ENCODE results near the gene CYB5R4. TPM values are rescaled to one million over a fixed set of nuclear protein-coding genes. Genes with fewer than 3 reads are reported as not detected.
"Not testable (repeated sequence)": the region's sequence is repeated elsewhere in the genome, so short reads cannot be mapped to it uniquely, and the experiment has no call there.

Gene CYB5R4
- total and polyA plus RNA-seq, 4 donors, result 11.1 to 14.8 (median 12.4) TPM

- Histone ChIP-seq H3K4me1 (ENCODE audit: control insufficient read depth, insufficient read depth, low read length) (no peaks in the 10 kb centered on the region), H3K9me3 (ENCODE audit: control insufficient read depth, insufficient read depth, low read length) (no peaks in the 10 kb centered on the region), H3K4me3 (ENCODE audit: low read depth, low read length) (no peak overlapping the region), H3K27me3 (ENCODE audit: control insufficient read depth, insufficient read depth, low read length) (no peaks in the 10 kb centered on the region), H3K36me3 (ENCODE audit: control insufficient read depth, insufficient read depth, low read length) (no peaks in the 10 kb centered on the region), H3K27ac (ENCODE audit: low read depth, low read length) (no peak overlapping the region)
- no peak for DNase-seq (ENCODE audit: low read depth in 4 of 6, low spot score in 6 of 6)
- WGBS (ENCODE audit: insufficient coverage), result no CpG with 5 or more reads among the region's 2 CpGs
Measured at GRCh38 chr6:83927470-83927869, 68.0 kb downstream of the CYB5R4 start.

DNA sequence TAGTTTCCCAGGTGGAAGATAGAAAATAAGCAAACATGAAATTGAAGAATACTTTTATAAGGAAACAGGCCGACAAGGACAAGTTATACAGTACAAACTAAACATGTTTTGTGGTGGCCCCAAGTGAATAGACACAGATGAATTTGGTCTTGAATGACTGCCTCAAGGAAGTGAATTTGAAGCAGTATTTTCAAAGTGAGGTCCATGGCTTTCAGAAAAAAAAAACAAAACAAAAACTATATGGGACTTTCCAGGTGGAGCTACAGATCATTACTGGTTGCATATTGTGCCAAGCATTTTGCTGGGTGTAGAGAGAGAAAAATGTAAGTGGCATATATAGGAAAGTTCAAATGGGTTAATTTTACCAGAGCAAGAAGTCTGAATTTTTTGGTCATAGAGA is 68.8 kb downstream of the CYB5R4 start:
- H3K27ac ChIP-seq (ENCODE audit: low read depth, low read length), result no peak overlapping the region
- no CpG with 5 or more reads among the region's 1 CpG for WGBS (ENCODE audit: insufficient coverage)
- no peak for DNase-seq (ENCODE audit: low read depth in 4 of 6, low spot score in 6 of 6)
- H3K9me3 ChIP-seq (ENCODE audit: control insufficient read depth, insufficient read depth, low read length), result no peaks in the 10 kb centered on the region
- no peaks in the 10 kb centered on the region for H3K4me1 ChIP-seq (ENCODE audit: control insufficient read depth, insufficient read depth, low read length)
- H3K36me3 ChIP-seq (ENCODE audit: control insufficient read depth, insufficient read depth, low read length), result no peaks in the 10 kb centered on the region
- H3K4me3 ChIP-seq (ENCODE audit: low read depth, low read length), result no peak overlapping the region
- no peaks in the 10 kb centered on the region for H3K27me3 ChIP-seq (ENCODE audit: control insufficient read depth, insufficient read depth, low read length)

GRCh38 chr6:83946201-83946833 is 86.8 kb downstream of the CYB5R4 start:
- H3K27ac ChIP-seq (ENCODE audit: low read depth, low read length); H3K4me1 ChIP-seq (ENCODE audit: control insufficient read depth, insufficient read depth, low read length); H3K9me3 ChIP-seq (ENCODE audit: control insufficient read depth, insufficient read depth, low read length); DNase-seq (ENCODE audit: low read depth in 4 of 6, low spot score in 6 of 6); H3K27me3 ChIP-seq (ENCODE audit: control insufficient read depth, insufficient read depth, low read length); H3K4me3 ChIP-seq (ENCODE audit: low read depth, low read length): not testable (repeated sequence)
- WGBS (ENCODE audit: insufficient coverage), result 100% methylated on average over 2 of the region's 4 CpGs
- H3K36me3 ChIP-seq (ENCODE audit: control insufficient read depth, insufficient read depth, low read length), result peaks cover 11% of the 10 kb centered on the region

DNA sequence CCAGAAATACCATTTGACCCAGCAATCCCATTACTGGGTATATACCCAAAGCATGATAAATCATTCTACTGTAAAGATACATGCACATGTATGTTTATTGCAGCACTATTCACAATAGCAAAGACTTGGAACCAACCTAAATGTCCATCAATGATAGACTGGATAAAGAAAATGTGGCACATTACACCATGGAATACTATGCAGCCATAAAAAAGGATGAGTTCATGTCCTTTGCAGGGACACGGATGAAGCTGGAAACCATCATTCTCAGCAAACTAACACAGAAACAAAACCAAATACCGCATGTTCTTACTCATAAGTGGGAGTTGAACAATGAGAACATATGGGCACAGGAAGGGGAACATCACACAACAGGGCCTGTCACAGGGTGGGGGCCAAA is 88.5 kb downstream of the CYB5R4 start:
- no CpG with 5 or more reads among the region's 2 CpGs for WGBS (ENCODE audit: insufficient coverage)
- not testable (repeated sequence) for H3K27me3 ChIP-seq (ENCODE audit: control insufficient read depth, insufficient read depth, low read length); H3K4me1 ChIP-seq (ENCODE audit: control insufficient read depth, insufficient read depth, low read length)

GRCh38 chr6:83948851-83949250 is 89.4 kb downstream of the CYB5R4 start:
- Histone ChIP-seq H3K27ac (ENCODE audit: low read depth, low read length) (no peak overlapping the region), H3K4me3 (ENCODE audit: low read depth, low read length) (no peak overlapping the region), H3K9me3 (ENCODE audit: control insufficient read depth, insufficient read depth, low read length) (peaks cover 3% of the 10 kb centered on the region), H3K4me1 (ENCODE audit: control insufficient read depth, insufficient read depth, low read length) (no peaks in the 10 kb centered on the region), H3K27me3 (ENCODE audit: control insufficient read depth, insufficient read depth, low read length) (no peaks in the 10 kb centered on the region), H3K36me3 (ENCODE audit: control insufficient read depth, insufficient read depth, low read length) (no peaks in the 10 kb centered on the region)
- no CpG with 5 or more reads among the region's 2 CpGs for WGBS (ENCODE audit: insufficient coverage)
- DNase-seq (ENCODE audit: low read depth in 4 of 6, low spot score in 6 of 6), result no peak

More for the DNA sequence above, 88.5 kb downstream of the CYB5R4 start:
- H3K27ac ChIP-seq (ENCODE audit: low read depth, low read length); H3K36me3 ChIP-seq (ENCODE audit: control insufficient read depth, insufficient read depth, low read length); DNase-seq (ENCODE audit: low read depth in 4 of 6, low spot score in 6 of 6); H3K4me3 ChIP-seq (ENCODE audit: low read depth, low read length); H3K9me3 ChIP-seq (ENCODE audit: control insufficient read depth, insufficient read depth, low read length): not testable (repeated sequence)

GRCh38 chr6:83951423-83951822 is 91.9 kb downstream of the CYB5R4 start:
- not testable (repeated sequence) for H3K9me3 ChIP-seq (ENCODE audit: control insufficient read depth, insufficient read depth, low read length); H3K36me3 ChIP-seq (ENCODE audit: control insufficient read depth, insufficient read depth, low read length); DNase-seq (ENCODE audit: low read depth in 4 of 6, low spot score in 6 of 6); H3K4me1 ChIP-seq (ENCODE audit: control insufficient read depth, insufficient read depth, low read length); H3K27ac ChIP-seq (ENCODE audit: low read depth, low read length); H3K27me3 ChIP-seq (ENCODE audit: control insufficient read depth, insufficient read depth, low read length); H3K4me3 ChIP-seq (ENCODE audit: low read depth, low read length)
- no CpG with 5 or more reads among the region's 2 CpGs for WGBS (ENCODE audit: insufficient coverage)

- Histone ChIP-seq H3K27ac (ENCODE audit: low read depth, low read length) (no peak overlapping the region), H3K36me3 (ENCODE audit: control insufficient read depth, insufficient read depth, low read length) (no peaks in the 10 kb centered on the region), H3K4me3 (ENCODE audit: low read depth, low read length) (no peak overlapping the region), H3K27me3 (ENCODE audit: control insufficient read depth, insufficient read depth, low read length) (no peaks in the 10 kb centered on the region), H3K4me1 (ENCODE audit: control insufficient read depth, insufficient read depth, low read length) (no peaks in the 10 kb centered on the region), H3K9me3 (ENCODE audit: control insufficient read depth, insufficient read depth, low read length) (no peaks in the 10 kb centered on the region)
- DNase-seq (ENCODE audit: low read depth in 4 of 6, low spot score in 6 of 6), result no peak
- WGBS (ENCODE audit: insufficient coverage), result no CpG with 5 or more reads among the region's 3 CpGs
Measured at GRCh38 chr6:83952830-83953229, 93.3 kb downstream of the CYB5R4 start.

- H3K4me3 ChIP-seq (ENCODE audit: low read depth, low read length), result no peak overlapping the region
- no peak for DNase-seq (ENCODE audit: low read depth in 4 of 6, low spot score in 6 of 6)
- no peaks in the 10 kb centered on the region for H3K4me1 ChIP-seq (ENCODE audit: control insufficient read depth, insufficient read depth, low read length)
- H3K27ac ChIP-seq (ENCODE audit: low read depth, low read length), result no peak overlapping the region
- no peaks in the 10 kb centered on the region for H3K9me3 ChIP-seq (ENCODE audit: control insufficient read depth, insufficient read depth, low read length)
- no CpG with 5 or more reads among the region's 2 CpGs for WGBS (ENCODE audit: insufficient coverage)
- H3K36me3 ChIP-seq (ENCODE audit: control insufficient read depth, insufficient read depth, low read length), result no peaks in the 10 kb centered on the region
- no peaks in the 10 kb centered on the region for H3K27me3 ChIP-seq (ENCODE audit: control insufficient read depth, insufficient read depth, low read length)
Measured at GRCh38 chr6:83954371-83954770, 94.9 kb downstream of the CYB5R4 start.

- 100% methylated on average over 1 of the region's 3 CpGs for WGBS (ENCODE audit: insufficient coverage)
- DNase-seq (ENCODE audit: low read depth in 4 of 6, low spot score in 6 of 6), result no peak
- Histone ChIP-seq H3K27me3 (ENCODE audit: control insufficient read depth, insufficient read depth, low read length) (no peaks in the 10 kb centered on the region), H3K4me3 (ENCODE audit: low read depth, low read length) (no peak overlapping the region), H3K4me1 (ENCODE audit: control insufficient read depth, insufficient read depth, low read length) (no peaks in the 10 kb centered on the region), H3K9me3 (ENCODE audit: control insufficient read depth, insufficient read depth, low read length) (no peaks in the 10 kb centered on the region), H3K36me3 (ENCODE audit: control insufficient read depth, insufficient read depth, low read length) (no peaks in the 10 kb centered on the region), H3K27ac (ENCODE audit: low read depth, low read length) (no peak overlapping the region)
Measured at GRCh38 chr6:83958241-83958685, 98.8 kb downstream of the CYB5R4 start.

DNA sequence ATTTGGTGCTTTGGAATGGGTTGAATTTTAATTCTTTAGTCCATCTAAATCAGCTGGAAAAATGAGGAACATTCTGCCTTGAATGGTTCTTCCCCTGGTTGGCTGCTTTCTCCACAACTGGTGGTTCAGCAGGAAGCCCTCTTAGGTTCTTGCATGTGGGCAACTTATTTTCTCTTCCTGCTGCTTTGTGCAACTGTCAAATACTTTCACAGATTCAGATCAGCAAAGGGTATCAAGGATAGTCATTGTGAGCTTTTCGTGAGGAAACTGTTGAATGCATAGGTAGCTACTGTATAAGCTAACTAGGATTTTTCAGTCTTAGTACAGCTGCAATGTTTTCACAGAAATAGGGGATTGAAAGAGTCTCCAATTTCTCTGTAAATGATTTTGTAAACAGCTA is 101.2 kb downstream of the CYB5R4 start:
- no peak overlapping the region for H3K27ac ChIP-seq (ENCODE audit: low read depth, low read length)
- 100% methylated on average over 1 of the region's 1 CpG for WGBS (ENCODE audit: insufficient coverage)
- no peak overlapping the region for H3K4me3 ChIP-seq (ENCODE audit: low read depth, low read length)
- H3K36me3 ChIP-seq (ENCODE audit: control insufficient read depth, insufficient read depth, low read length), result no peaks in the 10 kb centered on the region
- no peaks in the 10 kb centered on the region for H3K27me3 ChIP-seq (ENCODE audit: control insufficient read depth, insufficient read depth, low read length)
- no peaks in the 10 kb centered on the region for H3K9me3 ChIP-seq (ENCODE audit: control insufficient read depth, insufficient read depth, low read length)
- DNase-seq (ENCODE audit: low read depth in 4 of 6, low spot score in 6 of 6), result no peak
- H3K4me1 ChIP-seq (ENCODE audit: control insufficient read depth, insufficient read depth, low read length), result no peaks in the 10 kb centered on the region

Measured in spinal cord (tissue), 10 donors.